Cardiac atrium fibroblast (primary cell): ENCODE data around the gene MYOG. TPM values are rescaled to one million over a fixed set of nuclear protein-coding genes. Genes with fewer than 3 reads are reported as not detected.

Experiments used
- total RNA-seq: library from RNA; depleted of rRNA; stranded (reverse); fragments of >200 nt; gene quantifications from 2 replicates; pipeline ENCODE4 v1.2.3, GENCODE V29; 2015

Gene MYOG
- total RNA-seq, result not detected in 2 replicates

GRCh38 chr1:203085528-203086406, at the start of gene MYOG:
Gene MYOG (minus strand): TSS chr1:203086012. CDS start chr1:203085961, 51 bp downstream.

GRCh38 chr1:203127666-203128430, 42.0 kb upstream of the MYOG start, which contains the start of gene ADORA1:
Gene ADORA1 (plus strand): TSS chr1:203127726. CDS start chr1:203128842, 1,116 bp downstream.

Other genes with a start within 250 kb of the MYOG start
- 2.3 and 5.3 TPM in 2 replicates for gene RABIF, start 196.9 kb downstream of the MYOG start, total RNA-seq
- gene KLHL12, start 158.8 kb downstream of the MYOG start, total RNA-seq, result 11.0 and 13.6 TPM in 2 replicates
- gene ADIPOR1, start 127.7 kb downstream of the MYOG start, total RNA-seq, result 91.0 and 106 TPM in 2 replicates
- 41.7 and 45.0 TPM in 2 replicates for gene CYB5R1, start 118.8 kb downstream of the MYOG start, total RNA-seq
- 54.9 and 70.0 TPM in 2 replicates for gene TMEM183A, start 78.6 kb downstream of the MYOG start, total RNA-seq
- gene PPFIA4, start 59.5 kb downstream of the MYOG start, total RNA-seq, result 10.2 and 24.6 TPM in 2 replicates
- gene ADORA1, start 41.7 kb upstream of the MYOG start, total RNA-seq, result not detected in 2 replicates
- not detected in 2 replicates for gene MYBPH, start 89.8 kb upstream of the MYOG start, total RNA-seq
- 0.54 and 23.8 TPM in 2 replicates for gene CHI3L1, start 100.7 kb upstream of the MYOG start, total RNA-seq
- gene CHIT1, start 143.7 kb upstream of the MYOG start, total RNA-seq, result not detected in 2 replicates
- gene BTG2, start 219.5 kb upstream of the MYOG start, total RNA-seq, result 22.7 and 24.4 TPM in 2 replicates